GM20000 (cell line): ENCODE data around the gene CIB1.

Experiments used
- DNase-seq: peaks from one replicate; pipeline ENCODE4 v3.0.0; 2012; ENCODE audit warnings: low spot score
- TF ChIP-seq, protein P1 (sequence below): IDR thresholded peaks from 2 replicates; pipeline ENCODE4 v1.5.1; 2012; ENCODE audit warnings: mild to moderate bottlenecking, control low read depth; ENCODE audit errors: extremely low read depth, missing control alignments

Gene CIB1

DNA sequence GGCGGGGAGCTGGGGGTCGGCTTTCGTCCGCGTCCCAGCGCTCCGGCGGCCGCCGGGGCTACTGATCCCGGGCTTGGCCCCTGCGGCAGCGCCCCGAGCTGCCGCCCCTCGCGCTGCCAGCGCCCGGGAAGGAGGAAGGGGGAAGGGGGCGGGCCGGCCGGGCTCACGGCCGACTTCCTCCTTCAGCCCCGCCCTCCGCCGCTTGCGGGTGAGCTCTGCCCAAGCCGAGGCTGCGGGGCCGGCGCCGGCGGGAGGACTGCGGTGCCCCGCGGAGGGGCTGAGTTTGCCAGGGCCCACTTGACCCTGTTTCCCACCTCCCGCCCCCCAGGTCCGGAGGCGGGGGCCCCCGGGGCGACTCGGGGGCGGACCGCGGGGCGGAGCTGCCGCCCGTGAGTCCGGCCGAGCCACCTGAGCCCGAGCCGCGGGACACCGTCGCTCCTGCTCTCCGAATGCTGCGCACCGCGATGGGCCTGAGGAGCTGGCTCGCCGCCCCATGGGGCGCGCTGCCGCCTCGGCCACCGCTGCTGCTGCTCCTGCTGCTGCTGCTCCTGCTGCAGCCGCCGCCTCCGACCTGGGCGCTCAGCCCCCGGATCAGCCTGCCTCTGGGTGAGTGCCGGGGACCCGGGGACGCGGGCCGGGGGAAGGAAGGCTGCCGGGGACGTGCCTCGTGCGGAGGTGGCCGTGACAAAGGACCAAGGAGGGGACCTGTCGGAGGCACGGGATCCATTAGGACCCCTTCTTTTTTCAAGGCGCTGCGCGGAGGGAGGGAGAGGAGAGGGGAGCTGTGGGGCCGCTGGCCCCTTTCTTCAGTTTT, 32.4 kb downstream of the CIB1 start, which contains the start of gene SEMA4B:
TSS of gene SEMA4B (plus strand) at position 201 of the 814 bp plus-strand sequence. CDS start at position 450, 249 bp downstream.
- peak; percentile 97 for DNase-seq
- TF ChIP-seq, protein P1, sequence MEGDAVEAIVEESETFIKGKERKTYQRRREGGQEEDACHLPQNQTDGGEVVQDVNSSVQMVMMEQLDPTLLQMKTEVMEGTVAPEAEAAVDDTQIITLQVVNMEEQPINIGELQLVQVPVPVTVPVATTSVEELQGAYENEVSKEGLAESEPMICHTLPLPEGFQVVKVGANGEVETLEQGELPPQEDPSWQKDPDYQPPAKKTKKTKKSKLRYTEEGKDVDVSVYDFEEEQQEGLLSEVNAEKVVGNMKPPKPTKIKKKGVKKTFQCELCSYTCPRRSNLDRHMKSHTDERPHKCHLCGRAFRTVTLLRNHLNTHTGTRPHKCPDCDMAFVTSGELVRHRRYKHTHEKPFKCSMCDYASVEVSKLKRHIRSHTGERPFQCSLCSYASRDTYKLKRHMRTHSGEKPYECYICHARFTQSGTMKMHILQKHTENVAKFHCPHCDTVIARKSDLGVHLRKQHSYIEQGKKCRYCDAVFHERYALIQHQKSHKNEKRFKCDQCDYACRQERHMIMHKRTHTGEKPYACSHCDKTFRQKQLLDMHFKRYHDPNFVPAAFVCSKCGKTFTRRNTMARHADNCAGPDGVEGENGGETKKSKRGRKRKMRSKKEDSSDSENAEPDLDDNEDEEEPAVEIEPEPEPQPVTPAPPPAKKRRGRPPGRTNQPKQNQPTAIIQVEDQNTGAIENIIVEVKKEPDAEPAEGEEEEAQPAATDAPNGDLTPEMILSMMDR, result no peak

DNA sequence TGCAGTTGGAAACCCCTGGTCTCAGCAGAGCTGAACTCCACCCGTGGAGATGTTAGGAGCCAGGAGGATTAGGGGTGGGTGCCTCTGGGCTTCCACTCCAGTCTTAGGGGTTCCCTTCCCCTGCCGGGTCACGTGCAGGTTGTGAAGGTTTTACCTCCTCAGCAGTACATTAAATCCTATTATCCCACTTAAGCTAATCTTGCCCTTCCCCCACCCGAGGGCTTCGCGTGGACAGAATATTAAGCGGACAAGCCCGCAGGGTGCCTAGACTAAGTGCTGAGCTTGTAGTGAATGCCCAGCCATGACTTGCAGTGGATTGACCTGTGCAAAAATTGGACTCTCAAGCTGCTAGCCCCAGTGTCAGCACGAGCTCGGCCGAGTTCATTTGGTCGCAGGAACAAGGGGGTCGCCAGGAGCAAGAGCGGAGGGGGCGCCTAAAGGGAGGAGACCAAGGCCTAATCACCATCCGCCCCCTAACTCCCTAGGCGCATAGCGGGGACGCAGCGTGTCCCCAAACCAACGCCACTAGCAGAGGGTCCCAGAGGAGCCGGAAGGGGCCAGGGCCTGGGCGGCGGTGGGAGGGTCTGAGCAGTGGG, 33.1 kb downstream of the CIB1 start:
- no peak for DNase-seq
- TF ChIP-seq, protein P1, result no peak

DNA sequence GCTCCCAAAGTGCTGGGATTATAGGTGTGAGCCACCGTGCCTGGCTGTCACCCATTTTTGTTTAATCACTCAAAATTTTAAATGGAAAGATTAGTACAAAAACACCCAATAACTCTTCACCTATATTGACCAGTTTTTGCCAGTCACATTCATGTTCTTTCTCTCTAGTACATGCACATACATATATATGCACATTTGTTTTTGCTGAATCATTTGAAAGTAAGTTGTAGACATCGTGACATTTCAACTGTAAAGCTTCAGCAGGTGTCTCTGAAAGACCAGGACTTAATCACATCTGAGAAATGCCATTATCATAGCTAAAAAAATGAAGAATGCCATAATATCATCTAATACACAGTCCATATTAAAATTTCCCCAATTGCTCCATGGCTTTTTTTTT, 39.1 kb downstream of the CIB1 start:
- DNase-seq, result no peak
- TF ChIP-seq, protein P1, result no peak

DNA sequence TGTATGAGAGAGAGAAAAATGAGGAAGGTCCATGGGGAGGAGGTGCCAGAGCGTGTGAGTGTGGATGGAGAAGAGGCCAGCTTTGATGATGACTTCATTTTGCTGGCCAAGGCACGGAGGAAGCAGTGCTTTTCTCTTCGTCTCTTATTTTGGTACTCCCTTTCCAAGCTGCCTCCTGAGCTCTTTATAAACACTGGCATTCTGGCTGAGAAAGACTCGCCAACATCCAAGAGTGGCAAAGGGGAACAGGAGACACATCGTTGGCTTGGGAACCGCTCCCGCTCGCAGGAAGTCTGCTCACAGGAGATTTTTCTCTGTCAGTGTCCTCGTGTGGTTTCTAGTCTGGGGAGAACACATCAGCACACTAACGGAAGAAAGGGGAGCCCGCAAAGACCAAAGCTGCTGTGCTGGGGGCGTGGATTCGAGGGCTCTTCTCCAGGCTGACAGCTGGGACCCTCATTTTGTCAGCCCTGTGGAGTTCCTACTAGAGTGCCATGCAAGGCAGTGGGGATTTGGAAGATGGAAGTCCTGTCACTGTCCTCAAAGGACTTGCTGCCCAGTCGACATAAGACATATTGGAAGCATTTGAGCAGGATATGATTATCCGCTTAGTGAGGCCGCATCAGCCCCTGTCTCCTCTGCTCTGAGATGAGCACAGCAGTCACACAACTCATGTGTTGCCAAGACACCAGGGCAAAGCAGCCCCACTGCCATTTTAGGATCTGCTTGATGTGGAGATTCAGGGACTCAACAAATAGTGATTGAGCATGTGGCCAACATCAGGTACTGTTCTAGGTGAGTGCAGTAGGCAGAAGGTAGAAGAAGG, 40.6 kb downstream of the CIB1 start:
- DNase-seq, result no peak
- TF ChIP-seq, protein P1, result no peak

DNA sequence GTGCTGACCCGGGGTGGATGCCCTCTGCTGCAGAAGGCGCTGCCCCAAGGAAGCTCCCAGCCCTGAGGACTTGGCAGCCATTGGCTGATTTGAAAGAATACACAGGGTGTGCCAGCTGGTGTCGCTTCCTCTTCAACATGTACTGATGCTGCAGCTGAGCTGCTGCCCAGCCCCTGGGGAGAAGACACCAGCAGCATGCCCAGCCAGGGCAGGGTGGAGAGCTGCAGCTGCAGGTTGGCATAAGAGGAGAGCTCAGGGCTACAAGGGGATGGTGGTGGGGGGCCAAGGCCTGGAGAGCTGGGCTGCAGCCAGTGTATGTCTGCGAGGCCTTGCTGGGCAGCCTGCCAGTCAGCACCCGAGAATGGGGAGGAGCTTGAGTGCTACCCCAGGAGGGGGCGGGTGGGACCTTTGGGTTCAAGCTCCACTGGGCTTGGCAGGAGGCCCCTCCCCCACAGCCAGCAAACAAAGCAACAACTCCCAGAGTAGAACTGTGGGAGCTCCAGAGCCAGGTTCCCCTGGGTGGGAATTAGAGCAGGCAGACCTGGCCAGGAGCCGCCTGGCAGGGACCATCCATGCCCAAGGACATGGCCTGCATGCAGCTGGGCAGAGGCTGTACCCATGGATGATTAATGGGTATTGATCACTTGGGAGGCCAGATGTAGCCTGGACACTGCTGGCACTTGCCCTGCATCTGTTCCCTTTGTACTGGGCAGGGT, 41.8 kb downstream of the CIB1 start:
- TF ChIP-seq, protein P1, result no peak
- DNase-seq, result peak; percentile 60

DNA sequence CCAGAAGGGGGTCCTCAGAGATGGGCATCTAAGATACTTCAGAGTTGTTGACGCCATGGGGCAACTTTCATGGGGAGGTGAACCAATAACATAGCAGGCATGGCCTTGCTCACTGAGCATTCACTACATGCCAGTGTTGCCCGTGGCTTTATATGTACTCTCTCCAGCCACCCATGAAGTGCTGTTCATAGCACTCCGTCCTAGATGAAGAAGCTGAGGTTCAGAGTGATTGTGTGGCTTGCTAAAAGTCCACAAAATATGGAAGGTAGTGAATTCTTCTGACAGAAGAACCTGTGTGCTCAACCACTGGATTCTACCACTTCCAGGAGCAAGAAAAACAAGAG, 42.4 kb downstream of the CIB1 start:
- no peak for DNase-seq
- TF ChIP-seq, protein P1, result no peak
